ENCODE measurements around the gene FMN1. TPM values are rescaled to one million over a fixed set of nuclear protein-coding genes. Genes with fewer than 3 reads are reported as not detected.

Gene FMN1
- total and polyA plus RNA-seq, 5 donors from 2014 or later: 0.32 to 8.9 (median 0.36) TPM; not detected in 2

DNA sequence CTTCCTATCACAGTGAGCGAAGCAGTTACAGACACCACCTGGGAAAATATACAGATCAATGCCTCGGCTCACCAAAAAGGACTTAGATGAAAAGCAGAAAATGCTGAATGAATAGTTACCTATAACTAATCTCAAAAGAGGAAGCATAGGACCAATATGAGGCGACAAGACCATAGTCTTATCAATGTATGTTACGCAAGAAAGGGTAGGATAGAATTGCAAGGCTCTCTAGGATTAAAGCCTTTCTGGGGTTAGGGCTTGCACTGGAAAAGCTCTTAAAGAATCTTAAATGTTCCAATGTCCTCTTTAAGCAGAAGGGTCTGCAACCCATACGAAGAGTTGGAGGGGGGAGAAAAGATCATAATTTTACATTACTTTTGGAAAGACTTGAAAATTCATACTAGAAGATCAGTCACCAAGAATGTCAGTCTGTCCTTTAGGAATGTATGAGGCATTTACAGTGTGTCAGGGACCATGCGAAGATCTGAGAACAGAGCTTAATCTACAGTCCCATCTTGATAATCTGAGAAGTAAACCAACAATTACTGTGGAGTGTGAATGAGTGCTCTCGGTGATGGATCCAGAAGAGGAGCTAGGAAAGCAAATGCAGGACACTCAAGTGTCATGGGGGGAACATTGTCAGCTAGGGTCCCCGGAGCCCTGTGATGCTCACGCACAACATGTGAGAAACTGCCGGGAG is 290.8 kb downstream of the FMN1 start:
- DNase-seq (no peak), ATAC-seq (ENCODE audit: low read depth in 2 of 2) (no peak)
- no peaks in the 10 kb centered on the region for H3K9me3 ChIP-seq (ENCODE audit: control insufficient read depth in 2 of 2, low read length in 2 of 2)
- H3K36me3 Mint-ChIP-seq: no peaks in the 10 kb centered on the region
- H3K4me1 Mint-ChIP-seq: no peaks in the 10 kb centered on the region
- no peak overlapping the region for H3K4me3 ChIP-seq (ENCODE audit: low read depth, low read length)
- H3K9me3 Mint-ChIP-seq: peaks cover 0 to 3% (median 0%) of the 10 kb centered on the region in 7 donors
- no peak overlapping the region for H3K27ac Mint-ChIP-seq
- H3K27me3 ChIP-seq (ENCODE audit: control insufficient read depth, insufficient read depth, low read length): peaks cover 5% of the 10 kb centered on the region
- no peak overlapping the region for H3K4me3 Mint-ChIP-seq
- no peaks in the 10 kb centered on the region for H3K36me3 ChIP-seq (ENCODE audit: control insufficient read depth, insufficient read depth, low read length)
- H3K27ac ChIP-seq (ENCODE audit: insufficient read depth, low read length, poor library complexity, severe bottlenecking): no peak overlapping the region
- H3K4me1 ChIP-seq (ENCODE audit: control insufficient read depth, insufficient read depth, low read length, poor library complexity, severe bottlenecking): no peaks in the 10 kb centered on the region
- no peaks in the 10 kb centered on the region for H3K27me3 Mint-ChIP-seq

GRCh38 chr15:32901995-32902394 is 292.5 kb downstream of the FMN1 start:
- ATAC-seq (ENCODE audit: low read depth in 2 of 2): no peak
- H3K27me3 ChIP-seq (ENCODE audit: control insufficient read depth, insufficient read depth, low read length): peaks cover 5% of the 10 kb centered on the region
- Mint-ChIP-seq H3K27me3 (peaks cover 4% of the 10 kb centered on the region), H3K36me3 (no peaks in the 10 kb centered on the region), H3K9me3 (peaks cover 0 to 3% (median 0%) of the 10 kb centered on the region in 7 donors), H3K4me1 (no peaks in the 10 kb centered on the region), H3K4me3 (no peak overlapping the region), H3K27ac (no peak overlapping the region)
- no peak overlapping the region for H3K27ac ChIP-seq (ENCODE audit: insufficient read depth, low read length, poor library complexity, severe bottlenecking)
- H3K4me1 ChIP-seq (ENCODE audit: control insufficient read depth, insufficient read depth, low read length, poor library complexity, severe bottlenecking): no peaks in the 10 kb centered on the region
- no peaks in the 10 kb centered on the region for H3K36me3 ChIP-seq (ENCODE audit: control insufficient read depth, insufficient read depth, low read length)
- no peaks in the 10 kb centered on the region for H3K9me3 ChIP-seq (ENCODE audit: control insufficient read depth in 2 of 2, low read length in 2 of 2)
- DNase-seq: no peak
- H3K4me3 ChIP-seq (ENCODE audit: low read depth, low read length): no peak overlapping the region

GRCh38 chr15:32901192-32901591 is 293.3 kb downstream of the FMN1 start:
- Histone ChIP-seq H3K4me1 (ENCODE audit: control insufficient read depth, insufficient read depth, low read length, poor library complexity, severe bottlenecking) (no peaks in the 10 kb centered on the region), H3K27ac (ENCODE audit: insufficient read depth, low read length, poor library complexity, severe bottlenecking) (no peak overlapping the region), H3K36me3 (ENCODE audit: control insufficient read depth, insufficient read depth, low read length) (no peaks in the 10 kb centered on the region), H3K9me3 (ENCODE audit: control insufficient read depth in 2 of 2, low read length in 2 of 2) (no peaks in the 10 kb centered on the region), H3K4me3 (ENCODE audit: low read depth, low read length) (no peak overlapping the region), H3K27me3 (ENCODE audit: control insufficient read depth, insufficient read depth, low read length) (peaks cover 5% of the 10 kb centered on the region)
- H3K27ac Mint-ChIP-seq: no peak overlapping the region
- ATAC-seq (ENCODE audit: low read depth in 2 of 2) (no peak), DNase-seq (no peak)
- H3K36me3 Mint-ChIP-seq: no peaks in the 10 kb centered on the region
- peaks cover 4% of the 10 kb centered on the region for H3K27me3 Mint-ChIP-seq
- no peaks in the 10 kb centered on the region for H3K4me1 Mint-ChIP-seq
- peaks cover 0 to 3% (median 0%) of the 10 kb centered on the region in 7 donors for H3K9me3 Mint-ChIP-seq
- no peak overlapping the region for H3K4me3 Mint-ChIP-seq

- Mint-ChIP-seq H3K4me3 (no peak overlapping the region), H3K9me3 (peaks cover 0 to 3% (median 0%) of the 10 kb centered on the region in 7 donors), H3K4me1 (no peaks in the 10 kb centered on the region), H3K36me3 (no peaks in the 10 kb centered on the region), H3K27ac (no peak overlapping the region), H3K27me3 (peaks cover 6% of the 10 kb centered on the region)
- DNase-seq (no peak), ATAC-seq (ENCODE audit: low read depth in 2 of 2) (no peak)
- Histone ChIP-seq H3K36me3 (ENCODE audit: control insufficient read depth, insufficient read depth, low read length) (no peaks in the 10 kb centered on the region), H3K9me3 (ENCODE audit: control insufficient read depth in 2 of 2, low read length in 2 of 2) (no peaks in the 10 kb centered on the region), H3K4me3 (ENCODE audit: low read depth, low read length) (no peak overlapping the region), H3K27me3 (ENCODE audit: control insufficient read depth, insufficient read depth, low read length) (peaks cover 2% of the 10 kb centered on the region), H3K4me1 (ENCODE audit: control insufficient read depth, insufficient read depth, low read length, poor library complexity, severe bottlenecking) (no peaks in the 10 kb centered on the region), H3K27ac (ENCODE audit: insufficient read depth, low read length, poor library complexity, severe bottlenecking) (no peak overlapping the region)
Observed at GRCh38 chr15:32899126-32899596, 295.4 kb downstream of the FMN1 start.

GRCh38 chr15:32898414-32898813 is 296.1 kb downstream of the FMN1 start:
- ATAC-seq (ENCODE audit: low read depth in 2 of 2) (no peak), DNase-seq (no peak)
- Histone ChIP-seq H3K4me3 (ENCODE audit: low read depth, low read length) (no peak overlapping the region), H3K27me3 (ENCODE audit: control insufficient read depth, insufficient read depth, low read length) (peaks cover 2% of the 10 kb centered on the region), H3K36me3 (ENCODE audit: control insufficient read depth, insufficient read depth, low read length) (no peaks in the 10 kb centered on the region), H3K9me3 (ENCODE audit: control insufficient read depth in 2 of 2, low read length in 2 of 2) (no peaks in the 10 kb centered on the region), H3K4me1 (ENCODE audit: control insufficient read depth, insufficient read depth, low read length, poor library complexity, severe bottlenecking) (no peaks in the 10 kb centered on the region), H3K27ac (ENCODE audit: insufficient read depth, low read length, poor library complexity, severe bottlenecking) (no peak overlapping the region)
- Mint-ChIP-seq H3K27ac (no peak overlapping the region), H3K4me3 (no peak overlapping the region), H3K9me3 (peaks cover 0 to 4% (median 0%) of the 10 kb centered on the region in 7 donors), H3K36me3 (no peaks in the 10 kb centered on the region), H3K27me3 (peaks cover 9% of the 10 kb centered on the region), H3K4me1 (no peaks in the 10 kb centered on the region)

- H3K27me3 ChIP-seq (ENCODE audit: control insufficient read depth, insufficient read depth, low read length): no peaks in the 10 kb centered on the region
- no peaks in the 10 kb centered on the region for H3K36me3 ChIP-seq (ENCODE audit: control insufficient read depth, insufficient read depth, low read length)
- no peaks in the 10 kb centered on the region for H3K36me3 Mint-ChIP-seq
- no peak overlapping the region for H3K4me3 ChIP-seq (ENCODE audit: low read depth, low read length)
- peaks cover 9% of the 10 kb centered on the region for H3K27me3 Mint-ChIP-seq
- no peak overlapping the region for H3K4me3 Mint-ChIP-seq
- no peaks in the 10 kb centered on the region for H3K9me3 ChIP-seq (ENCODE audit: control insufficient read depth in 2 of 2, low read length in 2 of 2)
- H3K4me1 Mint-ChIP-seq: no peaks in the 10 kb centered on the region
- no peak overlapping the region for H3K27ac ChIP-seq (ENCODE audit: insufficient read depth, low read length, poor library complexity, severe bottlenecking)
- ATAC-seq (ENCODE audit: low read depth in 2 of 2) (no peak), DNase-seq (no peak)
- H3K9me3 Mint-ChIP-seq: peaks cover 0 to 6% (median 0%) of the 10 kb centered on the region in 7 donors
- no peaks in the 10 kb centered on the region for H3K4me1 ChIP-seq (ENCODE audit: control insufficient read depth, insufficient read depth, low read length, poor library complexity, severe bottlenecking)
- H3K27ac Mint-ChIP-seq: no peak overlapping the region
Observed at GRCh38 chr15:32893421-32893820, 301.1 kb downstream of the FMN1 start.

- no peaks in the 10 kb centered on the region for H3K36me3 Mint-ChIP-seq
- peaks cover 0 to 4% (median 0%) of the 10 kb centered on the region in 7 donors for H3K9me3 Mint-ChIP-seq
- no peaks in the 10 kb centered on the region for H3K9me3 ChIP-seq (ENCODE audit: control insufficient read depth in 2 of 2, low read length in 2 of 2)
- no peak for ATAC-seq (ENCODE audit: low read depth in 2 of 2)
- DNase-seq: no peak
- peaks cover 3% of the 10 kb centered on the region for H3K27me3 Mint-ChIP-seq
- peaks cover 4% of the 10 kb centered on the region for H3K36me3 ChIP-seq (ENCODE audit: control insufficient read depth, insufficient read depth, low read length)
- no peaks in the 10 kb centered on the region for H3K27me3 ChIP-seq (ENCODE audit: control insufficient read depth, insufficient read depth, low read length)
- no peaks in the 10 kb centered on the region for H3K4me1 Mint-ChIP-seq
- H3K4me1 ChIP-seq (ENCODE audit: control insufficient read depth, insufficient read depth, low read length, poor library complexity, severe bottlenecking): no peaks in the 10 kb centered on the region
- no peak overlapping the region for H3K27ac ChIP-seq (ENCODE audit: insufficient read depth, low read length, poor library complexity, severe bottlenecking)
- no peak overlapping the region for H3K27ac Mint-ChIP-seq
- no peak overlapping the region for H3K4me3 Mint-ChIP-seq
- no peak overlapping the region for H3K4me3 ChIP-seq (ENCODE audit: low read depth, low read length)
Observed at GRCh38 chr15:32889214-32889613, 305.3 kb downstream of the FMN1 start.

GRCh38 chr15:32888221-32888761 is 306.2 kb downstream of the FMN1 start:
- Mint-ChIP-seq H3K27me3 (no peaks in the 10 kb centered on the region), H3K4me1 (no peaks in the 10 kb centered on the region), H3K9me3 (peaks cover 0 to 3% (median 0%) of the 10 kb centered on the region in 7 donors), H3K36me3 (no peaks in the 10 kb centered on the region), H3K4me3 (no peak overlapping the region), H3K27ac (no peak overlapping the region)
- H3K36me3 ChIP-seq (ENCODE audit: control insufficient read depth, insufficient read depth, low read length): peaks cover 4% of the 10 kb centered on the region
- H3K4me3 ChIP-seq (ENCODE audit: low read depth, low read length): no peak overlapping the region
- no peak for DNase-seq
- no peak overlapping the region for H3K27ac ChIP-seq (ENCODE audit: insufficient read depth, low read length, poor library complexity, severe bottlenecking)
- H3K4me1 ChIP-seq (ENCODE audit: control insufficient read depth, insufficient read depth, low read length, poor library complexity, severe bottlenecking): no peaks in the 10 kb centered on the region
- H3K9me3 ChIP-seq (ENCODE audit: control insufficient read depth in 2 of 2, low read length in 2 of 2): no peaks in the 10 kb centered on the region
- H3K27me3 ChIP-seq (ENCODE audit: control insufficient read depth, insufficient read depth, low read length): no peaks in the 10 kb centered on the region
- ATAC-seq (ENCODE audit: low read depth in 2 of 2): no peak

All from CD4-positive, CD25-positive, alpha-beta regulatory T cell (primary cell).